Type B pancreatic cell (in vitro differentiated cells): Measurements from ENCODE around the gene RFX8. TPM values are rescaled to one million over a fixed set of nuclear protein-coding genes. Genes with fewer than 3 reads are reported as not detected.

Source experiments
- DNase-seq: peaks from one replicate; pipeline ENCODE4 v3.0.0; 2021; ENCODE audit warnings: mixed read lengths; ENCODE audit not compliant: unreplicated experiment; ENCODE audit errors: extremely low spot score
- H3K27ac Mint-ChIP-seq: 2 replicates; pipeline ENCODE4 v1.8.0; 2021; ENCODE audit warnings: mild to moderate bottlenecking, mixed read lengths
- H3K27me3 Mint-ChIP-seq: 2 replicates; pipeline ENCODE4 v1.8.0; 2021; ENCODE audit warnings: mixed read lengths
- H3K36me3 Mint-ChIP-seq: 2 replicates; pipeline ENCODE4 v1.8.0; 2021; ENCODE audit warnings: mixed read lengths
- H3K4me1 Mint-ChIP-seq: one replicate; pipeline ENCODE4 v1.8.0; 2021; ENCODE audit warnings: mixed read lengths; ENCODE audit not compliant: unreplicated experiment
- H3K4me3 Mint-ChIP-seq: 2 replicates; pipeline ENCODE4 v1.8.0; 2021; ENCODE audit warnings: mild to moderate bottlenecking, mixed read lengths
- H3K9me3 Mint-ChIP-seq: 2 replicates; pipeline ENCODE4 v1.8.0; 2021; ENCODE audit warnings: mixed read lengths
- CTCF ChIP-seq: fragments of 200-600 bp; sonication (generic); conservative IDR thresholded peaks from 2 replicates; pipeline ENCODE4 v1.5.0; 2021; ENCODE audit warnings: antibody characterized with exemption, mild to moderate bottlenecking
- total RNA-seq: library from RNA; stranded (reverse); gene quantifications from 2 replicates; pipeline ENCODE4 v1.2.1, GENCODE V29; 2021; ENCODE audit warnings: low replicate concordance

RFX8 gene
- total RNA-seq, 1 donor from 2014 or later, result 1.1 TPM

- peaks cover 13% of the 10 kb centered on the region for H3K4me1 Mint-ChIP-seq
- H3K9me3 Mint-ChIP-seq, result peaks cover 4% of the 10 kb centered on the region
- no peak for DNase-seq
- H3K4me3 Mint-ChIP-seq, result no peak overlapping the region
- peaks cover 2% of the 10 kb centered on the region for H3K27me3 Mint-ChIP-seq
- H3K36me3 Mint-ChIP-seq, result no peaks in the 10 kb centered on the region
- no peak for TF ChIP-seq CTCF
- H3K27ac Mint-ChIP-seq, result peak overlapping the region; percentile 87
These were observed 115.4 kb downstream of the RFX8 start for GRCh38 chr2:101359410-101359954.

DNA sequence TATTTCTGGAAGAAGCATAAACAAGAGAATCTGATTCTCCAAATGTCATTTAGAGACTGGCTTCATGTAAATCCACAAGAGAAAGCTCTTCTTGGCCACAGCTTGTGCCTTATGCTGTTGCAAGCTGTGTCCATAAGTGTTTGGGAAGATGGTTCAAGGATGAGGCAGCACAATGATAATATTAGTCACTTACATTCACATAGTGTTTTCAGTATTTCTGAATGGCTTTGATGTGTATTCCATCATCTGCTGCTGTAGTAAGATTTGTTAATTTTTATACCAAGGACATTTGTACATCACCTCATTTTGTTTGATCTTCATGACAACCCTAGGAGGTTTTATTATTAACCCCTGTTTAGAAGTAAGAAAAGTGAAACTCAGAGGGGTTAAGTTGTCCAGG, 117.5 kb downstream of the RFX8 start:
- no peaks in the 10 kb centered on the region for H3K27me3 Mint-ChIP-seq
- no peak overlapping the region for H3K27ac Mint-ChIP-seq
- no peaks in the 10 kb centered on the region for H3K36me3 Mint-ChIP-seq
- H3K9me3 Mint-ChIP-seq, result peaks cover 4% of the 10 kb centered on the region
- no peak for DNase-seq
- no peak for TF ChIP-seq CTCF
- H3K4me3 Mint-ChIP-seq, result no peak overlapping the region
- peaks cover 10% of the 10 kb centered on the region for H3K4me1 Mint-ChIP-seq

- TF ChIP-seq CTCF, result no peak
- Mint-ChIP-seq H3K9me3 (peaks cover 4% of the 10 kb centered on the region), H3K4me1 (peaks cover 4% of the 10 kb centered on the region), H3K27ac (peak overlapping the region; percentile 23), H3K36me3 (no peaks in the 10 kb centered on the region), H3K27me3 (no peaks in the 10 kb centered on the region), H3K4me3 (no peak overlapping the region)
- no peak for DNase-seq
These were observed 118.4 kb downstream of the RFX8 start for GRCh38 chr2:101356521-101356920.

DNA sequence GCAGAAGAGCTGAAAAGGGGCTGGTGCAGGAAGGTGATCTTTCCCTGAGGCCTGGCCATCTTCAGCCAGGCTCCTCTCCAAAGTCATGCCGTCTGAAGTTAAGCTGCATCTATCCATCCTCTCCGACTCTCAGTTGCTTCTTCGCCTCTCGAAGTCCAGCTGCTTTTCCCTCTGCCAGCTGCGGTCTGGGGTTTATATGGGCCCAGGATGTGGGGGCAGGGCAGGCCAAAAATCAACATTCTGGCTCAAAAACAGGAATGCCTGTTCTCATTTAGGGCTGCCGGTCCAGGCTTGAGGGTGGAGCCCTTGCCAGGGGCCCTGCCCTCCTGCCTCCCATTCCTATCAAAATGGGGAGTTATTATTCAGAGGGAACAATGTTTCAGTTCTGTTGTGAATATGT, 118.9 kb downstream of the RFX8 start:
- no peak for DNase-seq
- Mint-ChIP-seq H3K27me3 (no peaks in the 10 kb centered on the region), H3K4me1 (peaks cover 4% of the 10 kb centered on the region), H3K9me3 (peaks cover 4% of the 10 kb centered on the region), H3K27ac (no peak overlapping the region), H3K36me3 (no peaks in the 10 kb centered on the region), H3K4me3 (no peak overlapping the region)
- no peak for TF ChIP-seq CTCF

DNA sequence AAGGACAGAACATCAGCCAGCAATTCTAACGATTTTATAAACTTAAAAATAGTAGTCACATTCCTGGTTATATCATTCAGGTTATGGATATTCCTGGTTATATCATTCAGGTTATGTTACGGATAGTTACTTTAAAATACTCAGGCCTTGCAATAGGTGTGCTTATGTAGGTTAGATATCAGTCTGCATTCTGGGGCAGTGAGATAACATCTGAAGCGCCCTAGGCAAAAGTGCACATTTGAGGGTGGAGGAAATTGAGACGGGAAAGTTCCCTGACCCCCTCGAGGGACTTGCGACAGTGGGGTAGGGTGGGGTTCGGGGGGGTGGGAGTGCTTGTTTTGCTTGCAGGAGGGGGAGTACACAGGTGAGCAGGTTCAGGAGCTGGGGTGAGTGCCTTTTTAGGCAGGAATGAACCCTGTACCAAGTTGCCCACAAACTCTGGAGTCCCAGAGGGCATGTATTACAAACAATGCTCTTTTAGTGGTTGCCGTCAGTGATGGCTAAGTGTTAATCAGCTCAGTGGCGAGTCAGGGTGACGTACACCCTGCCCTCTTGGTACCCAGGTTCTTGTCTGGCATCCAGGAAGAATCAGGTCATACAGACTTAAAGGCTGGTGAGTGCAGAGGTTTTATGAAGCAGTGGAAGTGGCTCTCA, 119.4 kb downstream of the RFX8 start:
- H3K4me1 Mint-ChIP-seq, result peaks cover 4% of the 10 kb centered on the region
- TF ChIP-seq CTCF, result no peak

More for the DNA sequence above, 119.4 kb downstream of the RFX8 start:
- no peaks in the 10 kb centered on the region for H3K36me3 Mint-ChIP-seq
- no peaks in the 10 kb centered on the region for H3K27me3 Mint-ChIP-seq
- no peak overlapping the region for H3K27ac Mint-ChIP-seq
- no peak for DNase-seq
- no peak overlapping the region for H3K4me3 Mint-ChIP-seq
- peaks cover 4% of the 10 kb centered on the region for H3K9me3 Mint-ChIP-seq
